Measurements from ENCODE around the gene POLR3GL. TPM values are rescaled to one million over a fixed set of nuclear protein-coding genes. Genes with fewer than 3 reads are reported as not detected.

POLR3GL gene
- polyA plus RNA-seq, 6 donors from 2014 or later = 79.5 to 202 (median 91.7) TPM

GRCh38 chr1:145935708-145936107, 28.8 kb upstream of the POLR3GL start:
- H3K4me3 Mint-ChIP-seq = no peak overlapping the region
- no peaks in the 10 kb centered on the region for H3K9me3 Mint-ChIP-seq
- DNase-seq (no peak), ATAC-seq (ENCODE audit: low read depth in 2 of 2) (no peak)
- peaks cover 20 to 29% (median 23%) of the 10 kb centered on the region in 3 donors for H3K4me1 Mint-ChIP-seq
- no peaks in the 10 kb centered on the region for H3K27me3 Mint-ChIP-seq
- H3K27ac Mint-ChIP-seq = peak overlapping the region in 1 of 6 donors; percentile 52
- peaks cover 0 to 7% of the 10 kb centered on the region in 2 donors for H3K36me3 Mint-ChIP-seq

- Mint-ChIP-seq H3K4me3 (no peak overlapping the region), H3K4me1 (peaks cover 15 to 25% (median 19%) of the 10 kb centered on the region in 3 donors), H3K9me3 (no peaks in the 10 kb centered on the region), H3K27ac (no peak overlapping the region), H3K36me3 (peaks cover 0 to 7% of the 10 kb centered on the region in 2 donors), H3K27me3 (no peaks in the 10 kb centered on the region)
- DNase-seq (no peak), ATAC-seq (ENCODE audit: low read depth in 2 of 2) (no peak)
These were observed 28.2 kb upstream of the POLR3GL start for GRCh38 chr1:145936247-145936646.

GRCh38 chr1:145937436-145937835, 27.1 kb upstream of the POLR3GL start:
- no peak overlapping the region for H3K4me3 Mint-ChIP-seq
- ATAC-seq (ENCODE audit: low read depth in 2 of 2) (no peak), DNase-seq (no peak)
- no peak overlapping the region for H3K27ac Mint-ChIP-seq
- H3K36me3 Mint-ChIP-seq = peaks cover 5 to 11% of the 10 kb centered on the region in 2 donors
- H3K9me3 Mint-ChIP-seq = no peaks in the 10 kb centered on the region
- peaks cover 11 to 14% (median 12%) of the 10 kb centered on the region in 3 donors for H3K4me1 Mint-ChIP-seq
- H3K27me3 Mint-ChIP-seq = no peaks in the 10 kb centered on the region

- Mint-ChIP-seq H3K4me1 (peaks cover 0 to 6% (median 0%) of the 10 kb centered on the region in 3 donors), H3K9me3 (no peaks in the 10 kb centered on the region), H3K27me3 (no peaks in the 10 kb centered on the region), H3K4me3 (no peak overlapping the region), H3K27ac (peak overlapping the region in 2 of 6 donors; percentile 23 to 61), H3K36me3 (peaks cover 13 to 19% of the 10 kb centered on the region in 2 donors)
- DNase-seq = no peak
- ATAC-seq (ENCODE audit: low read depth in 2 of 2) = no peak
These were observed 22.1 kb upstream of the POLR3GL start for GRCh38 chr1:145942405-145942804.

- H3K27me3 Mint-ChIP-seq = no peaks in the 10 kb centered on the region
- H3K36me3 Mint-ChIP-seq = peaks cover 13 to 19% of the 10 kb centered on the region in 2 donors
- H3K27ac Mint-ChIP-seq = peak overlapping the region in 2 of 6 donors; percentile 23 to 61
- no peak overlapping the region for H3K4me3 Mint-ChIP-seq
- ATAC-seq (ENCODE audit: low read depth in 2 of 2) (no peak), DNase-seq (no peak)
- peaks cover 0 to 6% (median 0%) of the 10 kb centered on the region in 3 donors for H3K4me1 Mint-ChIP-seq
- H3K9me3 Mint-ChIP-seq = no peaks in the 10 kb centered on the region
These were observed 21.6 kb upstream of the POLR3GL start for GRCh38 chr1:145942871-145943270.

- H3K27me3 Mint-ChIP-seq = no peaks in the 10 kb centered on the region
- peaks cover 13 to 19% of the 10 kb centered on the region in 2 donors for H3K36me3 Mint-ChIP-seq
- no peak for DNase-seq
- H3K9me3 Mint-ChIP-seq = no peaks in the 10 kb centered on the region
- H3K4me3 Mint-ChIP-seq = no peak overlapping the region
- H3K27ac Mint-ChIP-seq = peak overlapping the region in 2 of 6 donors; percentile 30 to 44
- H3K4me1 Mint-ChIP-seq = peaks cover 3 to 11% (median 5%) of the 10 kb centered on the region in 3 donors
- ATAC-seq (ENCODE audit: low read depth in 2 of 2) = no peak
These were observed 20.0 kb upstream of the POLR3GL start for GRCh38 chr1:145944532-145944931.

- Mint-ChIP-seq H3K4me1 (peaks cover 5 to 16% (median 10%) of the 10 kb centered on the region in 3 donors), H3K9me3 (no peaks in the 10 kb centered on the region), H3K4me3 (no peak overlapping the region), H3K27ac (peak overlapping the region in 1 of 6 donors; percentile 39), H3K36me3 (peaks cover 13 to 21% of the 10 kb centered on the region in 2 donors), H3K27me3 (no peaks in the 10 kb centered on the region)
- ATAC-seq (ENCODE audit: low read depth in 2 of 2) (no peak), DNase-seq (no peak)
These were observed 18.0 kb upstream of the POLR3GL start for GRCh38 chr1:145946477-145946986.

GRCh38 chr1:145947551-145947950, 16.9 kb upstream of the POLR3GL start:
- H3K36me3 Mint-ChIP-seq = peaks cover 7 to 19% of the 10 kb centered on the region in 2 donors

GRCh38 chr1:145949219-145949618, 15.3 kb upstream of the POLR3GL start:
- Mint-ChIP-seq H3K4me1 (peaks cover 13 to 20% (median 14%) of the 10 kb centered on the region in 3 donors), H3K9me3 (no peaks in the 10 kb centered on the region), H3K27ac (no peak overlapping the region), H3K27me3 (no peaks in the 10 kb centered on the region), H3K4me3 (no peak overlapping the region), H3K36me3 (peaks cover 0 to 9% of the 10 kb centered on the region in 2 donors)
- DNase-seq (no peak), ATAC-seq (ENCODE audit: low read depth in 2 of 2) (no peak)

More at GRCh38 chr1:145947551-145947950, 16.9 kb upstream of the POLR3GL start:
- ATAC-seq (ENCODE audit: low read depth in 2 of 2) = no peak
- H3K4me1 Mint-ChIP-seq = peaks cover 5 to 17% (median 15%) of the 10 kb centered on the region in 3 donors
- H3K4me3 Mint-ChIP-seq = no peak overlapping the region
- no peak for DNase-seq
- no peaks in the 10 kb centered on the region for H3K27me3 Mint-ChIP-seq
- H3K27ac Mint-ChIP-seq = no peak overlapping the region
- no peaks in the 10 kb centered on the region for H3K9me3 Mint-ChIP-seq

GRCh38 chr1:145951526-145951925, 13.0 kb upstream of the POLR3GL start:
- peaks cover 26 to 37% (median 36%) of the 10 kb centered on the region in 3 donors for H3K4me1 Mint-ChIP-seq
- H3K4me3 Mint-ChIP-seq = no peak overlapping the region
- H3K9me3 Mint-ChIP-seq = no peaks in the 10 kb centered on the region
- H3K27ac Mint-ChIP-seq = no peak overlapping the region
- no peak for ATAC-seq (ENCODE audit: low read depth in 2 of 2)
- peaks cover 0 to 6% of the 10 kb centered on the region in 2 donors for H3K36me3 Mint-ChIP-seq
- DNase-seq = no peak
- H3K27me3 Mint-ChIP-seq = no peaks in the 10 kb centered on the region

GRCh38 chr1:145952903-145953302, 11.6 kb upstream of the POLR3GL start:
- H3K27me3 Mint-ChIP-seq = no peaks in the 10 kb centered on the region

GRCh38 chr1:145953861-145954260, 10.6 kb upstream of the POLR3GL start:
- no peak for ATAC-seq (ENCODE audit: low read depth in 2 of 2)
- Mint-ChIP-seq H3K27me3 (no peaks in the 10 kb centered on the region), H3K4me3 (peak overlapping the region in 1 of 8 donors; percentile 58), H3K27ac (peak overlapping the region in 2 of 6 donors; percentile 18 to 81), H3K9me3 (no peaks in the 10 kb centered on the region), H3K4me1 (peaks cover 44 to 56% (median 55%) of the 10 kb centered on the region in 3 donors), H3K36me3 (peaks cover 0 to 4% of the 10 kb centered on the region in 2 donors)
- DNase-seq = no peak

More at GRCh38 chr1:145952903-145953302, 11.6 kb upstream of the POLR3GL start:
- H3K4me3 Mint-ChIP-seq = no peak overlapping the region
- peaks cover 34 to 47% (median 45%) of the 10 kb centered on the region in 3 donors for H3K4me1 Mint-ChIP-seq
- no peaks in the 10 kb centered on the region for H3K9me3 Mint-ChIP-seq
- DNase-seq = no peak
- ATAC-seq (ENCODE audit: low read depth in 2 of 2) = no peak
- no peak overlapping the region for H3K27ac Mint-ChIP-seq
- peaks cover 0 to 4% of the 10 kb centered on the region in 2 donors for H3K36me3 Mint-ChIP-seq

- peaks cover 0 to 4% of the 10 kb centered on the region in 2 donors for H3K36me3 Mint-ChIP-seq
- H3K27me3 Mint-ChIP-seq = no peaks in the 10 kb centered on the region
- ATAC-seq (ENCODE audit: low read depth in 2 of 2) (no peak), DNase-seq (no peak)
- H3K4me1 Mint-ChIP-seq = peaks cover 47 to 61% (median 58%) of the 10 kb centered on the region in 3 donors
- H3K4me3 Mint-ChIP-seq = peak overlapping the region in 2 of 8 donors; percentile 53 to 58
- H3K27ac Mint-ChIP-seq = peak overlapping the region in 3 of 6 donors; percentile 16 to 45 (median 25)
- H3K9me3 Mint-ChIP-seq = no peaks in the 10 kb centered on the region
These were observed 9.1 kb upstream of the POLR3GL start for GRCh38 chr1:145955436-145955835.

GRCh38 chr1:145956361-145956760, 8.1 kb upstream of the POLR3GL start:
- no peaks in the 10 kb centered on the region for H3K27me3 Mint-ChIP-seq
- H3K27ac Mint-ChIP-seq = peak overlapping the region in 5 of 6 donors; percentile 4 to 97 (median 60)
- no peaks in the 10 kb centered on the region for H3K9me3 Mint-ChIP-seq
- DNase-seq = no peak
- peaks cover 52 to 69% (median 63%) of the 10 kb centered on the region in 3 donors for H3K4me1 Mint-ChIP-seq
- ATAC-seq (ENCODE audit: low read depth in 2 of 2) = no peak
- H3K4me3 Mint-ChIP-seq = peak overlapping the region; percentile 88 to 96 (median 92)
- peaks cover 0 to 4% of the 10 kb centered on the region in 2 donors for H3K36me3 Mint-ChIP-seq
